ENCODE results near the gene UVRAG. TPM values are rescaled to one million over a fixed set of nuclear protein-coding genes. Genes with fewer than 3 reads are reported as not detected.

Gene UVRAG
- total RNA-seq = 10 to 100 TPM; 15.9 to 18.3 TPM

DNA sequence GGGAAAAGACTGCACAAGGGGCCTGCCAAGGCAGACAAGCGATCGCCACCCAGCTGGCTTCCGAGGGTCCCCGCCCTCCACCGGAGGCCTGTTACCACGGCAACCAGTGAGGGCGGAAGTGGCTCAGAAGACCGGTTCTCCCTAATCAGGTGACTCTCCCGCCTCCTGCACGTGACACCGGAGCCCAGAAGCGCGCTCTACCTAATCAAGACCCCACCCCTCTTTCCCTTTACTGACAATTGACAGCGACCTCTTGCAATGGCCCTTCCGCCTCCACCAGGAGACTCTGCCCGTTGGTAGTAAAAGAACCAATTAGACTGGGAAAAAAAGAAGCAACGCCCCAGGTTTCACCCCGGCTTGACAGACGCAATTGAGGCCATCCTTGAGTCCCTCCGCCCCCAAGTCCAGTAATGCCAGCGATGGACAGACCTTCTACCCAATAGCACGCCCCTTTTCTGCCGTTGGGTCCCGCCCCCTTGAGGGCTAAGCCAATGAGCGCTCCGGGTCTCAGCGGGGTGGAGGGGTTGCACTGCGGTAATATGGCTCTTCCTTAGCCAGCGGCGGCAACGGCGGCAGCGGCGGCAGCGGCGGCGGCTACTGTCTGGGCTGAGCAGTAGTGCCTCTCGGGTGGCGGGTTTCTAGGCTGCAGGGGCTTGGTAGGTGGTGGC is at the start of gene UVRAG:
TSS of gene UVRAG (plus strand) at position 534 of the 668 bp plus-strand sequence. CDS start 198 bp downstream, outside the sequence.
- H3K27ac Mint-ChIP-seq = peak within 1 kb of the TSS; percentile 90

DNA sequence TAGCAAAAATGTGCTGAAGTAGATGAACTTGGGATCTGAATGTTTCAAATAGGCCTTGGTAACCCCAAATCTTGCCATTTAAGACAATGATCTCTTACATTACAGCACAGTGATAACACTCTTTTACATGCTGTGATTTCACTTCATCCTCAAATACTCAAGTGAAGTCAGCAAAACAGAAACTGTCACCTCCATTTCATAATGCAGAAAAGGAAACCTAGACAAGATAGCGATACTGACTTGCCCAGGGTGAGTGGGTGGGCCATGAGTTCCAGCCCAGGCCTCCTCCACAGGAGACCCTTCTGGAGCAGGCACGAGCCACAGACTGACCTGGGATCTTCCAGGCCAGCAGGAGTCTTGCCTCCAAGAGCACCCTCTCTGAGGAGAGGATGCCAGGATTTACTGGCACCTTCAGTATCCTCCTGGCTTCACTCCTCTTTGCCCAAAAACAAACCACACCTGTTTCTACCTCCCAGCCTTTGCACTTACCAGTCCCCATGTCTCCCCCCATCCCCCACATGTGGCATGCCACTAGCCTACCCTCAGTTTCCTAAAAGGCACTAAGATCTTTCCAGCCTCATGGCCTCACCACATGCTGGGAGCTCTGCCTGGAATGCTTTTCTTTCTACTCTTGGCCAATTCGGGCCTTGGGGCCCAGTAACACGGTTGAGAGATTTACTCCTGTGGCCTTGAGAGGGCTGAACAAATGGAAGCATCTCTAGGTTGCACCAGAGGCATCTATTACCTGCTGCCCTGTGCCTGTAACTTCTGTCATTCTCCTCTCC is 48.4 kb upstream of the UVRAG start:
- H3K4me1 Mint-ChIP-seq (ENCODE audit: low read depth) = peaks cover 19% of the 10 kb centered on the region
- no peak overlapping the region for H3K4me3 Mint-ChIP-seq
- CTCF ChIA-PET = no interaction called here
- intact Hi-C loops (cut with micrococcal nuclease) = loop anchor here (2.0 to 5.0 kb wide), 2 partner anchors 184 to 468 kb away; no protein-coding TSS in a partner anchor
- DNase-seq = peak; percentile 36
- H3K36me3 Mint-ChIP-seq (ENCODE audit: low read depth) = no peaks in the 10 kb centered on the region
- H3K27me3 Mint-ChIP-seq (ENCODE audit: low read depth) = peaks cover 4% of the 10 kb centered on the region
- no peaks in the 10 kb centered on the region for H3K9me3 Mint-ChIP-seq
- peak overlapping the region; percentile 13 for H3K27ac Mint-ChIP-seq

More for the DNA sequence above, at the start of gene UVRAG:
- intact Hi-C loops (cut with micrococcal nuclease) = loop anchor here (1.0 to 10.0 kb wide), 8 partner anchors 42 to 629 kb away; partner anchors contain the start of genes DGAT2, GVQW3, MAP6 and RPS3
- Mint-ChIP-seq H3K4me3 (no peak within 1 kb of the TSS), H3K27me3 (ENCODE audit: low read depth) (no peaks in the 10 kb centered on the region), H3K36me3 (ENCODE audit: low read depth) (no peaks in the 10 kb centered on the region), H3K4me1 (ENCODE audit: low read depth) (peaks cover 19% of the 10 kb centered on the region), H3K9me3 (no peaks in the 10 kb centered on the region)
- CTCF ChIA-PET = interaction anchor here (1.0 to 2.8 kb wide), 5 partner anchors 12 to 337 kb away, joined by 3 to 12 read pairs (median 6); no protein-coding TSS in a partner anchor
- DNase-seq = peak; percentile 99

DNA sequence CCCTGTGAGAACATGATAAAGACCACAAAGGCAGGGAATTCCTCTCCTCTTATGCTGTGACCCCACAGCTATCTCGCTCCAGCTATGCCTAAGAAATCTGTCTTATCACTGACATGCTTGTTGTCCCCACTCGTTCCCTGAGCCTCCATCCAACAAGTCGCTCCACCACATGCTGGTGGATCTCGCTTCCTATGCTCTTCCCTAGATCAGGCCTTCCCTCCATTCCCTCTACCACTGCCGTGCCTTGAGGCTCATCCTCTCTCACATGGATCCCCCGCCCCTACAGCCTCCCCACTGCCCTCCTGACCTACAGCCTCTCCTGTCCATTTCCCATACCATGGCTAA is 47.8 kb upstream of the UVRAG start:
- no peak for DNase-seq
- no peak overlapping the region for H3K4me3 Mint-ChIP-seq
- intact Hi-C loops (cut with micrococcal nuclease) = loop anchor here (2.0 to 5.0 kb wide), 2 partner anchors 185 to 468 kb away; no protein-coding TSS in a partner anchor
- CTCF ChIA-PET = no interaction called here
- no peaks in the 10 kb centered on the region for H3K36me3 Mint-ChIP-seq (ENCODE audit: low read depth)
- H3K27ac Mint-ChIP-seq = no peak overlapping the region
- H3K4me1 Mint-ChIP-seq (ENCODE audit: low read depth) = peaks cover 19% of the 10 kb centered on the region
- H3K27me3 Mint-ChIP-seq (ENCODE audit: low read depth) = peaks cover 4% of the 10 kb centered on the region
- H3K9me3 Mint-ChIP-seq = no peaks in the 10 kb centered on the region

DNA sequence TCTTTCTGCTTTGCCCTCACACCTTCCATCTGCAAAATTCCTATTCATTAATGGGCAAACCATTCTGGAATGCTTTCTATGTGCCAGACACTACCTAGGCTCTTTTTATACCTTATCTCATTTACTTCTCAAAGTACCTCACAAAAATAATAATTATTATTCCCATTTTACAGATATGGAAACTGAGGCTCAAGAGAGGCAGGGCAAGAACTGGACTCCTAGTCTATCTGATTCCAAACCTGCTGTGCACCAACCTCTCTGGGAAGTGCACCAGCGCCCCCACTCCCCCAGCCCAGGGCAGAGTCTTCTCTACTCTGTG is 47.3 kb upstream of the UVRAG start:
- no peaks in the 10 kb centered on the region for H3K36me3 Mint-ChIP-seq (ENCODE audit: low read depth)
- DNase-seq = no peak
- CTCF ChIA-PET = no interaction called here
- peaks cover 4% of the 10 kb centered on the region for H3K27me3 Mint-ChIP-seq (ENCODE audit: low read depth)
- H3K27ac Mint-ChIP-seq = no peak overlapping the region
- no peak overlapping the region for H3K4me3 Mint-ChIP-seq
- H3K9me3 Mint-ChIP-seq = no peaks in the 10 kb centered on the region
- H3K4me1 Mint-ChIP-seq (ENCODE audit: low read depth) = peaks cover 19% of the 10 kb centered on the region
- intact Hi-C loops (cut with micrococcal nuclease) = loop anchor here (1.0 to 5.0 kb wide), 6 partner anchors 44 to 467 kb away; no protein-coding TSS in a partner anchor

DNA sequence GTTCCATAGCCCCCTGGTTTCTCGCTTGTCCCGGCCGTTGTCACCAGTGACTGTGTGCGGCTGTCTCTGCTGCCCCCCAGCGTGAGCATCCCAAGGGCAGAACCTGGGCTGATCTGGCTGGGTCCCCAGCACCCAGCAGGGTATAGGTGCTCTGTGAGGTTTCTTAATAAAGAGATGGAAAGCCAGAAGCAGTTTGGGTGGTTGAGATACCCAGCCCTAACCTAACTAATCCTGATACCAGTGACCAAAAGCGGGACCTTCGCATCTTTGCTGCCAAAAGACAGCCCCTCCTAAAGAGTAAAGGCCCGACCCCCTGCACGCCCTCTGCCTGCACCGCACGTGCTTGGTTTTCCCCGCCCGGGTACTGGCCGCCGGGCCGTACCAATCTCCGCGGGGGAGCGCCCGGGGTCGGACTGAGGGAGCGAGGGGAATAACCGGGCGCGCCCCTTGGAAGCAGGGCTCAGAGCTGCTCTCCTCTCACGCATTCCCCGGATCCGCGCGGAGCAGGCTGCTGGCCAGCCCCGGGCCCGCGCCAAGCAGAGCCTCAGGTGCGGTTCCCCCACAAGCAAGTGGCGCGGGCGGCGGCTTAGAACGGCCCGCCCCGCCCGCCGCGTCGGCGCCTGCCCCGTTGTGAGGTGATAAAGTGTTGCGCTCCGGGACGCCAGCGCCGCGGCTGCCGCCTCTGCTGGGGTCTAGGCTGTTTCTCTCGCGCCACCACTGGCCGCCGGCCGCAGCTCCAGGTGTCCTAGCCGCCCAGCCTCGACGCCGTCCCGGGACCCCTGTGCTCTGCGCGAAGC is 46.7 kb upstream of the UVRAG start, which contains the start of gene DGAT2:
TSS of gene DGAT2 (plus strand) at position 667 of the 797 bp plus-strand sequence. CDS start 214 bp downstream, outside the sequence.
- Mint-ChIP-seq H3K4me1 (ENCODE audit: low read depth) (peaks cover 24% of the 10 kb centered on the region), H3K36me3 (ENCODE audit: low read depth) (no peaks in the 10 kb centered on the region), H3K27me3 (ENCODE audit: low read depth) (peaks cover 4% of the 10 kb centered on the region), H3K9me3 (no peaks in the 10 kb centered on the region), H3K4me3 (peak within 1 kb of the TSS; percentile 64), H3K27ac (no peak within 1 kb of the TSS)
- intact Hi-C loops (cut with micrococcal nuclease) = loop anchor here (1.0 to 5.0 kb wide), 5 partner anchors 45 to 220 kb away; no protein-coding TSS in a partner anchor
- CTCF ChIA-PET = no interaction called here
- peak; percentile 77 for DNase-seq

DNA sequence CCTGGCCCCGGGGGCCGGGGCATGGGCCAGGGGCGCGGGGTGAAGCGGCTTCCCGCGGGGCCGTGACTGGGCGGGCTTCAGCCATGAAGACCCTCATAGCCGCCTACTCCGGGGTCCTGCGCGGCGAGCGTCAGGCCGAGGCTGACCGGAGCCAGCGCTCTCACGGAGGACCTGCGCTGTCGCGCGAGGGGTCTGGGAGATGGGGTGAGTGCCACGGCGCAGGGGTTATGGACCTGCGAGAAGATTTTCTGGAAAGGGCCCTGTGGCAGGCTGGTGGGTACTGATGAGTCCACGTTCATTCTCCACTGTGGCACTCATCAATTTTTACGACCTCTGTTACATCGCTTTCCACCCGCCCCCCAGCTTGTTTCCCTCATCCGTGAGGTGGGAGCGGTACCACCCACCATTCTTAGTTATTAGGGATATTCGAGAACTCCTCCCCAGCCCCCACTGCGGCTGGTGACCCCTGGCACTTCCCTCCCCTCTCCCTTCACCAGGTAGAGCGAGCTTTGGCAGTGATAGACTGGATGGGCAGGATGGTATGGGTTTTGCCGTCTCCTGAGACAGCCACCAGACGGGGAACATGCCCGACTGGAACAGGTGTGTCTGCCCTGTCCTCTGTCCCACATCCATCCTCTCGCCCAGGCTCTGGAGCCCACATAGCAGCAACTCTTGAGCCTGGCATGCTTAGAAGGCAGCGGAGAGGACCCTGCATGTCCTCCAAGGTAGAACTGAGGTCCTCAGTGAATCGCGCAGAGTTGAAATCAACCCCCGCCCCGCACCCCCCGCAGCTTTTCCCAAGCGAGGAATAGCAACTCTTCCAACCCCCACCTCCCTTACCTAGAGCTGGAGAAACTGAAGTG is 45.9 kb upstream of the UVRAG start:
- peaks cover 4% of the 10 kb centered on the region for H3K27me3 Mint-ChIP-seq (ENCODE audit: low read depth)
- DNase-seq = no peak
- H3K36me3 Mint-ChIP-seq (ENCODE audit: low read depth) = peaks cover 3% of the 10 kb centered on the region
- no peak overlapping the region for H3K27ac Mint-ChIP-seq
- peak overlapping the region; percentile 64 for H3K4me3 Mint-ChIP-seq
- intact Hi-C loops (cut with micrococcal nuclease) = loop anchor here (1.0 to 5.0 kb wide), 5 partner anchors 45 to 220 kb away; no protein-coding TSS in a partner anchor
- CTCF ChIA-PET = interaction anchor here (0.6 kb wide), 1 partner anchor 23 kb away, joined by 3 read pairs; no protein-coding TSS in a partner anchor
- H3K9me3 Mint-ChIP-seq = no peaks in the 10 kb centered on the region
- peaks cover 30% of the 10 kb centered on the region for H3K4me1 Mint-ChIP-seq (ENCODE audit: low read depth)

DNA sequence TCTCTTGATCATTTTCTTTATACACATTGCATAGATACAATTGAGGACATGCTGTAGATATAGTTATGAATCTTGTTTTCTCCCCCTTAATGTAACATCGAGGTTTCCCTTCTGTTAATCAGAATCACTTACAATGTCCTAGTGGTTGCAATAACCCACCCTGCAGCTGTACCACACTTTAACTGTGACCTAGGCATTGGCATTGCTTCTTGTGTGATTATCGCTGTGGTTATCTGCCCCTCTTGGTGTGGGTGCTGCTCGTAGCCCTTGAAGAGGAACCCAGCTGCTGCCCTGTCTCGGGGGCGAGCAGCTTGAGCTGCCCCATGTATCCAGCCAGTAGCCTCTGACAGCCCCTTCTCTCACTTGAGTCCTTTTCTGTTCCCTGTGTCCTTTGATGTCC is 44.9 kb upstream of the UVRAG start:
- peaks cover 30% of the 10 kb centered on the region for H3K4me1 Mint-ChIP-seq (ENCODE audit: low read depth)
- no peak overlapping the region for H3K4me3 Mint-ChIP-seq
- no peak for DNase-seq
- intact Hi-C loops (cut with micrococcal nuclease) = no loop called here
- H3K36me3 Mint-ChIP-seq (ENCODE audit: low read depth) = peaks cover 3% of the 10 kb centered on the region
- H3K9me3 Mint-ChIP-seq = no peaks in the 10 kb centered on the region
- no peak overlapping the region for H3K27ac Mint-ChIP-seq
- H3K27me3 Mint-ChIP-seq (ENCODE audit: low read depth) = peaks cover 4% of the 10 kb centered on the region
- CTCF ChIA-PET = interaction anchor here (0.6 kb wide), 3 partner anchors 24 to 64 kb away, joined by 3 to 4 read pairs (median 3); no protein-coding TSS in a partner anchor

DNA sequence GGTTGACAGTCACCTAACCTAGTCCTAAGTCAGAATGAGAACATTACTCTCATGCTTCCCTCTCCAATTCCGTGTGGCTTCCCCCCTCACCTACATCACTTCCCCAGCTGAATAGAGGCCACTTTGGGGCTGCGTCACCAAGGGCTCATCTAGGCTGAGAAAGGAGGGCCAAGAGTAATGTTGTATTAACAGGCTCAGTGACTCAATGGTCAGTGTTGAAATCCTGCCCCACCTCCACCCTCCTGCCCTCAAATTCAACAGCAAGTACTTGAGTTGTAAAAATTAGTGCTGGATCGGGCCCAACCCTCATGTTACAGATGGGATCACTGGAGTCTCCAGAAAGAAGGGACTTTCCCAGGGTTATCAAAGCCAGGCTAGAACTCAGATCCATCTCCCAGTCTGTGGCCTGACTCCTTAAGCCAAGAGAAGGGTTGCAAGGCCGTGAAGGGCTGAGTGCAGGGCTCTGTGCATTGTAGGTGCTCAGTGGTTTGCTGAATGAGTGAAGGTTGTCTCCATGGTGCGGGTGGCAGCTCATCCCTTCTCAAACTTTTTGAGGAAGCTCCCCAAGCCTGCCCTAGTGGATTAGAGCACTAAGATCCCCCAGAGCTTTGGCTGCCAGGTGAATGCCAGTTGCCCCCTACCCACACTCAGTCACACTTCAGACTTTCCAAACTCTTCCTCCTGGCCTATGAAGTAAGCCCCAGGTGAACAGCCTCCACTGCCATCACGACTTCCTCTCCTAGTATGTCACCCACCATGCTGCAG is 43.2 kb upstream of the UVRAG start:
- Mint-ChIP-seq H3K4me1 (ENCODE audit: low read depth) (peaks cover 24% of the 10 kb centered on the region), H3K9me3 (no peaks in the 10 kb centered on the region), H3K36me3 (ENCODE audit: low read depth) (peaks cover 3% of the 10 kb centered on the region), H3K27ac (no peak overlapping the region), H3K27me3 (ENCODE audit: low read depth) (peaks cover 4% of the 10 kb centered on the region), H3K4me3 (no peak overlapping the region)
- intact Hi-C loops (cut with micrococcal nuclease) = no loop called here
- DNase-seq = no peak
- CTCF ChIA-PET = no interaction called here

DNA sequence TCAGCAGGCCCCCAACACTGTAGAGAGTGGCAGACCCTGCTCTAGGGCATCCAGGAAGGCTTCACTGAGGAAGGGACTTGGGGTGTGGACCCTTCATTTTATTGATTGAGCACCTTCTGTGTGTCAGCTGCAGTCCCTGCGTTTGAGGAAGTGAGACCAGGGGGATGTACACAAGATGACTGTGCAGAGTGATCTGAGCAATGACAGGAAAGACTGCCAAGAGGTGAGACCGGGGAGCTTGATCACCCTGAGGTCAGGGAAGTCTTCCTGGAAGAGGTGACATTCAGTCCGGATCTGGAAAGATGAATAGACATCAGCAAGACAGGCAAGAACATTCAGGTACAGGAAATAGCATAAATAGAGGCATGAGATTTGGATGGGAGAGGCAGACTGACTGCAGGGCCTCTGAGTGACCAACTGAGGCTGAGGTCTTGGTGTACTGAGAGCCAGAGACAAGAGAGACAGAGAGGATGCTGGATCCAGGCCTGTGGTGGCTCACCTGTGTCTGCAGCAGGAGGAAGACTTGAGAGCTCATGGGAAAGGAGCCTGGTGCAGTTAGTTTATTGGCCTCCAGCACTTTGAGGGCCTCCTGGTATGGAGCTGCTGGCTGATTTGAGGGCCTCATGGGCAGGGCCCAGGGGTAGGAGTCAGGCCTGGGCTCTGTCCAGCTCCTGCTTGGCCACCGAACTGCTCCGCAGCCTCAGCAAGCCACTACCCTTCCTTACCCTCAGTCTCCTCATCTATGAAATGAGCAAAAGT is 41.2 kb upstream of the UVRAG start:
- CTCF ChIA-PET = no interaction called here
- peak overlapping the region; percentile 22 for H3K27ac Mint-ChIP-seq
- no peak overlapping the region for H3K4me3 Mint-ChIP-seq
- H3K36me3 Mint-ChIP-seq (ENCODE audit: low read depth) = peaks cover 3% of the 10 kb centered on the region
- DNase-seq = peak; percentile 77
- H3K27me3 Mint-ChIP-seq (ENCODE audit: low read depth) = peaks cover 4% of the 10 kb centered on the region
- peaks cover 23% of the 10 kb centered on the region for H3K4me1 Mint-ChIP-seq (ENCODE audit: low read depth)
- no peaks in the 10 kb centered on the region for H3K9me3 Mint-ChIP-seq
- intact Hi-C loops (cut with micrococcal nuclease) = loop anchor here (1.0 kb wide), 1 partner anchor 41 kb away; no protein-coding TSS in a partner anchor

DNA sequence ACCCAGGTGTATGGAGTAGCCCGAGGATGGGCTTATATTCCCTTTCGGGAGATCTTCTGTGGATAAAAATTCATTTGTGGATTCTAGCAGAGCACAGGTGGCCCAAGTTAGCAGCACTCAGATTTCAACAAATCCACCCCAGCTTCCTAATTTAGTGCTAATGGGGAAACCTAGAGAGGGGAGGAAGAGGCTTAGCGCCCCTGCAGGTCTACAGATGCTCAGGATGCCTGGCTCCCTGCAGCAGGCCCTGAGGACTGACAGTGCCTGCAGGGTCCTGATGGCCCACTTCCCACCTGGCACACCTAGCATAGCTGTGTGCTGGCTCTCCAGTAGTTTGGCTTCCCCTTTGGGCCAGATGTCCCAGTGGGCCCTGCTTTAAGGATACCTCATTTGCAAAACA is 40.0 kb upstream of the UVRAG start:
- no peaks in the 10 kb centered on the region for H3K9me3 Mint-ChIP-seq
- peaks cover 19% of the 10 kb centered on the region for H3K4me1 Mint-ChIP-seq (ENCODE audit: low read depth)
- CTCF ChIA-PET = no interaction called here
- peaks cover 3% of the 10 kb centered on the region for H3K36me3 Mint-ChIP-seq (ENCODE audit: low read depth)
- H3K27me3 Mint-ChIP-seq (ENCODE audit: low read depth) = no peaks in the 10 kb centered on the region
- DNase-seq = no peak
- no peak overlapping the region for H3K27ac Mint-ChIP-seq
- intact Hi-C loops (cut with micrococcal nuclease) = no loop called here
- no peak overlapping the region for H3K4me3 Mint-ChIP-seq

Data from activated naive CD4-positive, alpha-beta T cell treated with anti-CD3 and anti-CD28 coated beads for 36 hours (primary cell).